Measurements from ENCODE around the gene RXFP4. TPM values are rescaled to one million over a fixed set of nuclear protein-coding genes. Genes with fewer than 3 reads are reported as not detected.

RXFP4 gene
- total and polyA plus RNA-seq, 2 donors (not counting 1 experiment from before 2014, with no cell fraction given) = 0.12 TPM; not detected in 1

DNA sequence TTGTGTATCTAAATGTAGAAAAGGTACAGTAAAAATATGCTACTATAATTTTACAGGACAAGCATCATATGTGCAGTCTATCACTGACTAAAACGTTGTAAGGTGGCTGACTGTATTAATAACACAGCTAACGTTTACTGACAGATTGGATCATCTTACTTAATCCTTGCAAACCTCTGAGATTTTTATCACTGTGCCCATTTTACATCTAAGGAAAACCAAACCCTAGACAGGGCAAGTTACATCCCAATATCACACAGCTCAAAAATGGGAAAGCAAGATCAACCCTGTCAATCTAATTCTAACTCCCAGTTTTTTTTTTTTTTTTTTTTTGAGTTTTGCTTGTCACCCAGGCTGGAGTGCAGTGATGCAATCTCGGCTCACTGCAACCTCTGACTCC is 22.8 kb upstream of the RXFP4 start:
- Histone ChIP-seq H3K27me3 (replicated peaks in 1 of 4; ENCODE audit: control extremely low read depth in 1 of 4, control insufficient read depth in 3 of 4, insufficient read depth in 4 of 4, low read length in 3 of 4) (no peaks in the 10 kb centered on the region), H3K79me2 (ENCODE audit: control insufficient read depth, insufficient read depth, low read length) (no peaks in the 10 kb centered on the region), H3K27ac (ENCODE audit: low read length in 2 of 2) (no peak overlapping the region), H3K9ac (ENCODE audit: low read length) (no peak overlapping the region), H3K4me3 (ENCODE audit: control extremely low read depth in 1 of 5, extremely low read depth in 1 of 5, insufficient read depth in 1 of 5, low read depth in 2 of 5, low read length in 4 of 5) (no peak overlapping the region), H3K4me1 (ENCODE audit: control insufficient read depth in 2 of 2, insufficient read depth in 2 of 2, low read length in 2 of 2) (no peaks in the 10 kb centered on the region), H2AFZ (ENCODE audit: insufficient read depth, low read depth, low read length, poor library complexity, severe bottlenecking) (no peak overlapping the region), H4K20me1 (ENCODE audit: control insufficient read depth, insufficient read depth, low read length, poor library complexity, severe bottlenecking) (peaks cover 5% of the 10 kb centered on the region), H3K9me3 (ENCODE audit: control extremely low read depth in 1 of 3, control insufficient read depth in 2 of 3, insufficient read depth in 1 of 3, low read length in 2 of 3) (no peaks in the 10 kb centered on the region), H3K4me2 (replicated peaks; ENCODE audit: low read depth, low read length, poor library complexity, severe bottlenecking) (no peak overlapping the region), H3K36me3 (replicated peaks in 1 of 2; ENCODE audit: control extremely low read depth in 1 of 2, control insufficient read depth in 1 of 2, extremely low read depth in 1 of 2, insufficient read depth in 2 of 2, low read length in 1 of 2) (peaks cover 44 to 84% of the 10 kb centered on the region in 2 experiments)
- TF ChIP-seq, protein P1, sequence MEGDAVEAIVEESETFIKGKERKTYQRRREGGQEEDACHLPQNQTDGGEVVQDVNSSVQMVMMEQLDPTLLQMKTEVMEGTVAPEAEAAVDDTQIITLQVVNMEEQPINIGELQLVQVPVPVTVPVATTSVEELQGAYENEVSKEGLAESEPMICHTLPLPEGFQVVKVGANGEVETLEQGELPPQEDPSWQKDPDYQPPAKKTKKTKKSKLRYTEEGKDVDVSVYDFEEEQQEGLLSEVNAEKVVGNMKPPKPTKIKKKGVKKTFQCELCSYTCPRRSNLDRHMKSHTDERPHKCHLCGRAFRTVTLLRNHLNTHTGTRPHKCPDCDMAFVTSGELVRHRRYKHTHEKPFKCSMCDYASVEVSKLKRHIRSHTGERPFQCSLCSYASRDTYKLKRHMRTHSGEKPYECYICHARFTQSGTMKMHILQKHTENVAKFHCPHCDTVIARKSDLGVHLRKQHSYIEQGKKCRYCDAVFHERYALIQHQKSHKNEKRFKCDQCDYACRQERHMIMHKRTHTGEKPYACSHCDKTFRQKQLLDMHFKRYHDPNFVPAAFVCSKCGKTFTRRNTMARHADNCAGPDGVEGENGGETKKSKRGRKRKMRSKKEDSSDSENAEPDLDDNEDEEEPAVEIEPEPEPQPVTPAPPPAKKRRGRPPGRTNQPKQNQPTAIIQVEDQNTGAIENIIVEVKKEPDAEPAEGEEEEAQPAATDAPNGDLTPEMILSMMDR (IDR thresholded peaks at IDR 0.05) = no peak
- no peak for TF ChIP-seq EZH2 (IDR thresholded peaks at IDR 0.05; ENCODE audit: borderline replicate concordance, insufficient read depth, low read depth, low read length, poor library complexity, severe bottlenecking)
- intact Hi-C loops (cut with micrococcal nuclease) = no loop called here
- ATAC-seq (ENCODE audit: low read depth) (no peak), DNase-seq (no peak)
- H3K27me3 Mint-ChIP-seq = no peaks in the 10 kb centered on the region
- WGBS (ENCODE audit: insufficient coverage) = 83% methylated on average over 1 of the region's 3 CpGs
- no peak overlapping the region for H3K4me3 Mint-ChIP-seq
- no peak overlapping the region for H3K27ac Mint-ChIP-seq
- no peaks in the 10 kb centered on the region for H3K4me1 Mint-ChIP-seq
- H3K9me3 Mint-ChIP-seq (ENCODE audit: insufficient read depth) = no peaks in the 10 kb centered on the region
- POLR2A ChIA-PET = interaction anchor here (0.6 kb wide), 2 partner anchors 9 to 17 kb away, joined by 6 read pairs; no protein-coding TSS in a partner anchor
- CTCF ChIA-PET = interaction anchor here (0.5 to 1.5 kb wide), 2 partner anchors 71 to 389 kb away, joined by 4 to 5 read pairs; no protein-coding TSS in a partner anchor

DNA sequence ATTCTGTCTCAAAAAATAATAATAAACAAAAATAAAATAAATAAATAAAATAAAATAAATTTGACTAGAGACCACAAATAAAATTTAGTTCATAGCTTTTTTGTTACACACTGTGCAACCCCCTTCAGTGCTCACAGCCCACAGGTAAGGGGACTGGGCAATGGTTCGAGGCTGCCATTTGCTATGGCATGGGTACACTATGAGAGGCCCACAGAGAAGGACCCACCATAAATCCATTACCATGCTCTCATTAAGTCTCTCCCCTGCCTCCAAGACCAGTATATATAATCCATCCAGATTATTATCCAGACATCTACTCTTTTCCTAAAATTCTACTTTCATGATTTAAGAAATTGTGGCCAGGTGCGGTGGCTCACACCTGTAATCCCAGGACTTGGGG is 21.6 kb upstream of the RXFP4 start:
- ChIA-PET POLR2A (no interaction called here), CTCF (interaction anchor here (5.5 kb wide), 1 partner anchor 69 kb away, joined by 17 read pairs; no protein-coding TSS in a partner anchor)
- Histone ChIP-seq H3K27ac (ENCODE audit: low read length in 2 of 2) (no peak overlapping the region), H3K9ac (ENCODE audit: low read length) (no peak overlapping the region), H3K79me2 (ENCODE audit: control insufficient read depth, insufficient read depth, low read length) (no peaks in the 10 kb centered on the region), H3K4me3 (ENCODE audit: control extremely low read depth in 1 of 5, extremely low read depth in 1 of 5, insufficient read depth in 1 of 5, low read depth in 2 of 5, low read length in 4 of 5) (no peak overlapping the region), H3K4me2 (replicated peaks; ENCODE audit: low read depth, low read length, poor library complexity, severe bottlenecking) (no peak overlapping the region), H3K36me3 (replicated peaks in 1 of 2; ENCODE audit: control extremely low read depth in 1 of 2, control insufficient read depth in 1 of 2, extremely low read depth in 1 of 2, insufficient read depth in 2 of 2, low read length in 1 of 2) (peaks cover 40 to 86% of the 10 kb centered on the region in 2 experiments), H4K20me1 (ENCODE audit: control insufficient read depth, insufficient read depth, low read length, poor library complexity, severe bottlenecking) (peaks cover 5% of the 10 kb centered on the region), H3K27me3 (replicated peaks in 1 of 4; ENCODE audit: control extremely low read depth in 1 of 4, control insufficient read depth in 3 of 4, insufficient read depth in 4 of 4, low read length in 3 of 4) (no peaks in the 10 kb centered on the region), H3K9me3 (ENCODE audit: control extremely low read depth in 1 of 3, control insufficient read depth in 2 of 3, insufficient read depth in 1 of 3, low read length in 2 of 3) (no peaks in the 10 kb centered on the region), H3K4me1 (ENCODE audit: control insufficient read depth in 2 of 2, insufficient read depth in 2 of 2, low read length in 2 of 2) (no peaks in the 10 kb centered on the region), H2AFZ (ENCODE audit: insufficient read depth, low read depth, low read length, poor library complexity, severe bottlenecking) (no peak overlapping the region)
- H3K4me3 Mint-ChIP-seq = no peak overlapping the region
- H3K27ac Mint-ChIP-seq = no peak overlapping the region
- ATAC-seq (ENCODE audit: low read depth) = no peak
- WGBS (ENCODE audit: insufficient coverage) = no CpG with 5 or more reads among the region's 2 CpGs
- intact Hi-C loops (cut with micrococcal nuclease) = no loop called here
- no peaks in the 10 kb centered on the region for H3K27me3 Mint-ChIP-seq
- TF ChIP-seq, protein P1 (IDR thresholded peaks at IDR 0.05) = no peak
- no peak for TF ChIP-seq EZH2 (IDR thresholded peaks at IDR 0.05; ENCODE audit: borderline replicate concordance, insufficient read depth, low read depth, low read length, poor library complexity, severe bottlenecking)
- no peak for DNase-seq
- H3K4me1 Mint-ChIP-seq = no peaks in the 10 kb centered on the region
- H3K9me3 Mint-ChIP-seq (ENCODE audit: insufficient read depth) = no peaks in the 10 kb centered on the region

Measured in B cell (primary cell).